Measurements from ENCODE around the gene SH3D21.

The SH3D21 gene

GRCh38 chr1:36303650-36304360, 2.4 kb upstream of the SH3D21 start:
- no peak for DNase-seq

GRCh38 chr1:36304521-36304920, 1.6 kb upstream of the SH3D21 start:
- DNase-seq = no peak

- DNase-seq = no peak
Observed at GRCh38 chr1:36304970-36305914, 926 bp upstream of the SH3D21 start.

GRCh38 chr1:36305915-36306209, 306 bp upstream of the SH3D21 start:
- no peak for DNase-seq

GRCh38 chr1:36306902-36307456, 811 bp downstream of the SH3D21 start:
- DNase-seq = peak; percentile 84

GRCh38 chr1:36307601-36308330, 1.6 kb downstream of the SH3D21 start:
- DNase-seq = no peak

GRCh38 chr1:36309397-36309796, 3.2 kb downstream of the SH3D21 start:
- DNase-seq = no peak

GRCh38 chr1:36320291-36320761, 14.2 kb downstream of the SH3D21 start:
- DNase-seq = no peak

- DNase-seq = no peak
Observed at GRCh38 chr1:36320767-36321118, 14.6 kb downstream of the SH3D21 start.

GRCh38 chr1:36321119-36321951, 15.2 kb downstream of the SH3D21 start:
- no peak for DNase-seq

GRCh38 chr1:36322041-36322785, 16.0 kb downstream of the SH3D21 start:
- DNase-seq = no peak

GRCh38 chr1:36322786-36323635, 16.8 kb downstream of the SH3D21 start:
- DNase-seq = no peak

GRCh38 chr1:36323636-36324352, 17.6 kb downstream of the SH3D21 start, which contains the start of gene EVA1B:
Gene EVA1B, minus strand, starts transcription at chr1:36323645. Its CDS starts 608 bp downstream, at chr1:36323037.
- no peak for DNase-seq

- DNase-seq = no peak
Observed at GRCh38 chr1:36324353-36324703, 18.2 kb downstream of the SH3D21 start.

GRCh38 chr1:36326499-36326898, 20.3 kb downstream of the SH3D21 start:
- DNase-seq = no peak

- no peak for DNase-seq
Observed at GRCh38 chr1:36327421-36328087, 21.4 kb downstream of the SH3D21 start.

- no peak for DNase-seq
Observed at GRCh38 chr1:36328088-36328480, 21.9 kb downstream of the SH3D21 start.

- peak; percentile 6 for DNase-seq
Observed at GRCh38 chr1:36328713-36329112, 22.5 kb downstream of the SH3D21 start.

- no peak for DNase-seq
Observed at GRCh38 chr1:36329817-36330216, 23.6 kb downstream of the SH3D21 start.

Measured in DMS79 (cell line).